Bronchial epithelial cell (primary cell): ENCODE measurements around the gene C2CD2. TPM values are rescaled to one million over a fixed set of nuclear protein-coding genes. Genes with fewer than 3 reads are reported as not detected.

ENCODE experiments used
- DNase-seq: peaks from one replicate; pipeline ENCODE4 v3.0.0-alpha.2; 2010; ENCODE audit warnings: low read depth
- FAIRE-seq: peaks from 2 replicates; lab custom pipeline; 2011; peaks lifted over from hg19 to GRCh38; lab: Jason Lieb, UNC
- H3K27me3 ChIP-seq: 2 replicates; pipeline ENCODE4 v1.5.1; 2011; ENCODE audit warnings: low read length; ENCODE audit not compliant: control insufficient read depth, insufficient read depth
- H3K36me3 ChIP-seq: 2 replicates; pipeline ENCODE4 v1.5.1; 2011; ENCODE audit warnings: low read length; ENCODE audit not compliant: control insufficient read depth, insufficient read depth
- H3K4me3 ChIP-seq: 2 replicates; pipeline ENCODE4 v1.5.1; 2011; ENCODE audit warnings: mild to moderate bottlenecking, low read depth, low read length, control low read depth
- CTCF ChIP-seq: IDR thresholded peaks from 2 replicates; pipeline ENCODE4 v1.5.1; 2011; ENCODE audit warnings: mild to moderate bottlenecking, moderate library complexity, low read length, control low read depth, inconsistent platforms; ENCODE audit not compliant: insufficient read depth, severe bottlenecking
- total RNA-seq: library from RNA; depleted of rRNA; stranded (reverse); fragments of >200 nt; gene quantifications from 2 replicates; pipeline ENCODE4 v1.2.1, GENCODE V29; 2014

Gene C2CD2
- total RNA-seq, 1 donor from 2014 or later = 6.6 TPM

DNA sequence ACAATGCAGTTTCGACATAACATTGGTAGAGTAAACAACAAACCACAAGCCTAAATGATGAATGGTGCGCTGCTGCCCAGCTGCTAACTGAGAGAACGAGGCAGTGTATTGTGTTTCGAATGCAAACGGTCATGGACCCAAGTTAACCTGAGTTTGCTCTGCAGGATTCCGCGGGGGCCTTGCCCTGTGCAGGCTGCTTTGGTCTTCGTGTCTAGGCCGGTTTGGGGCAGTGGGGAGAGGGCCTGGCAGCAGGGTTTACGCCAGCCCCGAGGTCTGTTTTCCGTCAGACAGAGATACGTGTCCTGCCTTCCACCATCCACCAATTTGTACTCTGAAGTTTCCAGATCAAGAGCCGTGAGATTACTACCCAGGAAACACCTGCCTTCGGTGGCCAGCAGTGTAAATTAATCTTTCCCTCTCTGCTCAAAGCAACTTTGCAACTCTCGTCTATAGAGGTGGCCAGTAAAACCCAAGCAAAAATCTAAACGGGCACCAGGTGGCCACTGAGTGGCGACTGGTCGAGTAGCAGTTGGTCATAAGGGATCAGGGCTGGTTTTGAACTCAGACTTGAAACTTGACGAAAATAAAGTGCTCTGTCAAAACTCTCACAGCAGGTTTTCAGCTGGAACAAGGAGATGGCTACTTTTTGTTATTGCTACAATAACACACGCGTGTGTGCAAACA is 68.3 kb downstream of the C2CD2 start:
- TF ChIP-seq CTCF = no peak
- Histone ChIP-seq H3K36me3 (no peaks in the 10 kb centered on the region), H3K4me3 (no peak overlapping the region), H3K27me3 (no peaks in the 10 kb centered on the region)
- DNase-seq = no peak
- FAIRE-seq = no peak

DNA sequence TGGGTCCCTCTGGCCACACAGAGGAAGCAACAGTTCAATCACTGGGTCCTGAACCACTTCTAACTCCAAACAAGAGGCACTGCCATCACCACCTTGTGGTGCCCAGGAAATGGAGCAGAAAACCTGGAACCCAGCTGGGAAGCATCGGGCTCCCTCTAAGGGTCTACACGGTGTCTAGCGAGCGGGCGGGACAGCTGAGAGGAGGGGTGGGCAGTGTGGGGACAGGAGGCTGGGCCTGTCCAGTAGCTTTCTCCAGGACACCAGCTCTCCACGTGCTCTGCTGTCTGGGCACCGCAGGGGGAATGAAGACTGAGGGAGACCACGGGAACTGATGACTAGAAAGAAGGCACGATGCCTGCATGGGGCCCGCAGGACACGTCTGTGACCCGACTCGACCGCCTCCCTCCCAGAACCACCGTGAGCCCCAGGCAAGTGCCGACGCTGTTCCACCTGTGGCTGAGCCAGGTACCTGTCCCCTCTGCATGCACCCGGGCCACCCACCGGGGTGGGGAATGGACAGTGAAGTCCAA is 69.3 kb downstream of the C2CD2 start:
- FAIRE-seq (no peak), DNase-seq (no peak)
- TF ChIP-seq CTCF = no peak
- Histone ChIP-seq H3K4me3 (no peak overlapping the region), H3K27me3 (no peaks in the 10 kb centered on the region), H3K36me3 (no peaks in the 10 kb centered on the region)

- H3K36me3 ChIP-seq = no peaks in the 10 kb centered on the region
- TF ChIP-seq CTCF = no peak
- H3K4me3 ChIP-seq = no peak overlapping the region
- DNase-seq (no peak), FAIRE-seq (no peak)
- H3K27me3 ChIP-seq = no peaks in the 10 kb centered on the region
These were observed 70.2 kb downstream of the C2CD2 start for GRCh38 chr21:41883582-41883981.

DNA sequence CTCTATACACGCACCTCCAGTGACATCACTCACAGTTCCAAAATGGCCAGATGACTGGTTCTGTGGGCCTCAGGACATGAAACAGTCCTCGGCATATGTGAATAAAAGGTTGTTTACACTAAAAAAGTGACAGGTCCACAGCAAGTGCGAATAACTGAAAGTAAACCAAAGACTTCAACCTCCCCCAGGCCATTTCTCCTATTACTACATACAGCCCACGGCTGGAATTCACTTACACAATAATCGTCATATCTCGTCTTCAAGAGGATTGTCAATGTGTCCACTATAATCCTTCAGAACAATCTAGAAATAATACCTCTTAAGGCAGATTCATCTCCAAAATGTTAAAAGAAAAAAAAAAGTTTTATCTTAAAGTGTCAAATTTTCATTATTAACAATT is 72.8 kb downstream of the C2CD2 start:
- Histone ChIP-seq H3K27me3 (no peaks in the 10 kb centered on the region), H3K4me3 (no peak overlapping the region), H3K36me3 (peaks cover 2% of the 10 kb centered on the region)
- DNase-seq = no peak
- no peak for TF ChIP-seq CTCF
- FAIRE-seq = no peak

GRCh38 chr21:41880153-41880552 is 73.7 kb downstream of the C2CD2 start:
- no peak for TF ChIP-seq CTCF
- Histone ChIP-seq H3K27me3 (no peaks in the 10 kb centered on the region), H3K36me3 (peaks cover 2% of the 10 kb centered on the region), H3K4me3 (no peak overlapping the region)
- DNase-seq (no peak), FAIRE-seq (no peak)
